NCI-H1930 (cell line): ENCODE measurements around the gene PAH.

ENCODE experiments used
- DNase-seq, 2 experiments: peaks; one replicate each; lab custom pipeline; 2025; lab: John Stamatoyannopoulos, UW

The PAH gene

DNA sequence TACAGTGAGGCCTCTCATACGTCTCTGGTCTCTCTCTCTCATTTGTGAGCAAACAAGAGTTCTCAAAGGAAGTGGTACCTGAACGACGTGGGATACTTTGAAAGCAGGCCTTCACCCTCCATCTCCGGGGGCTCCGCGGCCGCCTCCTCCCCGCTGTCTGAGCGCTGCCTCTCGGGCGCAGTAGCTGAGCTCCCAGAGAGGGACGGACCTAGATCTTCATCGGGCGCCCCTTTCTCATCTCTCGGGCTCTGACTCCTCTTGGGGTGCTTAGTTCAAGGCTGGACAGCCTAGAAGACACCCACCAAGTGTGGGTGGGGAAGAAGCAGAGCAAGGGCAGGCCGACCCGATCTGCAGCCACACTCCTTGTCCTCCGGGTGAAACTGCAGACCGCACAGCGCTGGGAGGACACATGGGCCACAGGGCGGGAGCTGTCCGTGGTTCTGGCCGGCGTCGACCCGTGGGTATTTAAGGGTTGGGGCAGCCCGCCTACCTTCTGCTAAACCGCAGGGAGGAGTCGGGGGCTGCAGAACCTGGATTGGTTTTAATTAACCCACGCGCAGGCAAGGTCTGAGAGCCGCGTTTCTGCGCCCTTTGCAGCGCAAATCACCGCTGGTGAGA lies 92.7 kb downstream of the PAH start:
- DNase-seq = no peak

DNA sequence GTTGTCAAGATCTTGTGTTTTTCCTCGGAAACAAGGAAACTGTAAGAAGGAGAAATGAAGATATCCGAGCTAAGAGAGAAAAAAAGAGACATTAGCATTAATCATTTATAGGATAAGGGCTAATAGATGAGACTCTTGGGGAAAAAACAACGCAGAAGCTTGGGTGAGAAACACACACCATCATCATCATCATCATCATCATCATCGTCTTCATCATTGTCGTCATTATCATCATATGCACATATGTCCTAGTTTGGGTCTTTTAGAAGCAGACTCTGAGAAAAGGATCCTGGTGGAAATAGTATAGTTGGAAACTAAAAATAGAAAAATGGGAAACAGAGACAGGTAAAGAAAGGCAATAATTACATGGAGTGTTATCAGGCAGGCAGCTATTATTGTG lies 95.9 kb downstream of the PAH start:
- DNase-seq = no peak

DNA sequence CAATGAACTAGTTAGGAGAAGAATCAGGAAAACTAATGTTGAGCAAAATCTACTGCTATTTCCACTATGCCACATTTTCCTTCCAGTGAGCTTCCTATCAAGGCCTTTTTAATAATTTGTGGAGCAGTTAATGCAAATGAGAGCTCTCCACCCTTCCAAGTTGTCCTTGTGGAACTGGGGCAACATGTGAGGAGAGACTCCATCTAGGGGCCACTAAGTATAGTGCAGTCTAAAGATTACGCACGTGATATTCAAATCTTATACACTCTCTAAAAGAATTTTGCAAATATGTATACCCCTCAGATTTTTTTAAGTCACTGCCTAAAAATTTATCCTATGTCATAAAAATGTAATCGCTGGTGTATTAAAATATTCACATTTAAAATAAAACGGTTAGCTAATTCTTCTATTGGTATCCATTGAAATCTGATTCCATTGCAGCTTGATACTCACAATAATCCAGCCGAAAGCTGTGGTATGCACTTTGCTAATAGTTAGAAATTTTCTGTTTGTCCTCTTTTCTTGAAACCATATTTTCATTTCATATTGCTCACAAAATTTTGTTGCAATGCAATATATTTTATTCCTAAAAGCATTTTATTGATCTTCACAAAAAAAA lies 100.1 kb downstream of the PAH start:
- DNase-seq = no peak

DNA sequence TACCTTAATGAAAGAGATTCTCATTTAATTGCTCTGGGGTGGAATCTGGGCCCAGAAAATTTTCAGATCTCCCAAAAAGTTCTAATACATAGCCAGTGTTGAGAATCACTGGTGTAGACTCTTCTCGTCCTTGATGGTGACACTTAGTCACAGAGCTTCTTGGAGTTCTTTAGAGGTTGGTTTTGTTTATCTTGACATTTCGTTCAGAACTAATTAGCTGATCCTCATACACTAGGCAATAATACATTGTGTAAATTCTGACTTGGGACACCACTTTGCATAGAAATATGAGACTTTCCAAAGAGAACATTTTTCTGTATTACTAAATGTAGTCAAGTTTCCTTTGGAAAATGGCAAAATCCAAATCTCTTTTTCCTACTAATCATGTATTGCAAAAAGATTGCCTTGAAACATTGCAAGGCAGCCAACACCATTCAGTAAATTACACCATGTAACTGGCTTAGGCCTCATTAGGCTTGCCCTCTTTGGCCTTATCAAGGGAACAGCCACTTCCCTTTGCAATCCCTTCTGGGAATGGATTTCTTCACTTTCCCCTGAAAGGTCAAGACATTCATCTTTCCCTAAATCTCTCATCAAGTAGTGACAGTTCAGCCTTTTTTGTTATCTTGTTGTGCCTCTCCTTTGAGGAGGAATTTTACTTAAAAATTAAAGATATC lies 102.2 kb downstream of the PAH start:
- DNase-seq = no peak

DNA sequence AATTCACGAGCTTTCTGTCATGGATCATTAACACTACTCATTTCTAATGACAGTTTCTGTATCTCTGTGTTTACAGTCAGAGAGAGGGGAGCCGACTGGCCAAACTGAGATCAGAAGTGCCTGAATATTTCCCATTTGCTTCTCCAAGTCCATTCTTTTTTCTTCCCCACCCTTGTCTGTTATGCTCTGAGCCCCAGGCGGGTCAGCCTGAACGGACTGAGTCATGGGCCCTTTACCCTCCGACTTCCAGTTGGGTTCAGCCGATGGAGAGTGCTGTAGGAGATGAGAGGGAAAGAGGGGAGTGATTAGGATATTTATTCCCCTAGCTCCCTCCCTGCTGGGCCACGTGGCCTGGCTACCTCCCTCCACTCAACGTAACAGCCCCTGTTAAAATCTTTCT lies 104.7 kb downstream of the PAH start:
- no peak for DNase-seq

DNA sequence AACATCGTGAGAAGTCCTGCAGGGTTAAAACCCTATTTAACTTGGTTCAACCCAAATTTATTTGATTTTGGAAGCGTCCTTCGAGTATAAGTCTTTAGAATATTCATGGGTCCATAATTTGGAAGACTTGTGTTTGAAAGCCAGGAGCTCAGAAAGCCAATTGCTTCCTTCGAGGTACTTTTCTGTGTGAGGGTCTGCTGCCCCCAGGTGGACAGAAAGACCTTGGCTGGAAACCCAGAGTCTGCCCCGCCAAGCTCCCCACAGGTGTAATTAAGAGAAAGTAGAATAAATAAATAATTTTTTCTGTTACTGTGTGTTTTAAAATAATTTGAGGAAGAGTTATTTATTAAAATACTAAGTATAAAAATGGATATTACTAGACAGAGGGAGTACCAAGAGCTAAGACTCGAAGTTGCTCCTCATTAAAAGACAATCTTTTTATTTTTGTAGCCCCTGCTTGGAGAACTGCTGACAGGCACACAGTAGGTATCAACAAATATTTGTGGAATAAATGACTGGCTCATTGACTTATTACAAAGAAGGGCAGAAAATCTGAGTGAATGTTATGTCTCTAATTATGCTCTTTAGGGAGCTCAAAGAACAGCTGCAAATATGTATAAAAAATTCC lies 105.8 kb downstream of the PAH start:
- DNase-seq = peak; percentile 26 to 50

DNA sequence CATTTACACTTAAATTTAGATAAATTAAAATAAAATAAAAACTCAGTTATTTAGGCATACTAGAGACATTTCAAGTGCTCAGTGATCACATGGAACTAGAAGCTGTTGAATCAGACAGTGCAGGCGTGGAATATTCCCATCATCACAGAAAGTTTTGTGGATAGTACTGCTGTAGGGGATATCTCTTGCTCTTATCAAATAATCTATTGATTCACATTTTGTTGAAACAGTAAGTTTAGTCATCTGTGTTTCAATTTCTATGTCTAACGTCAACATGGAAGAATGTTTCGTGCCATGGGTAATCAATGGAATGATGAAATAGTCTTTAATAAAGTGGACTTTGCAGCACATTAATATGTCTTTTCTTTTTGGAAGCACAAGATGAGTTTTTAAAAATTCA lies 108.6 kb downstream of the PAH start:
- DNase-seq = no peak

DNA sequence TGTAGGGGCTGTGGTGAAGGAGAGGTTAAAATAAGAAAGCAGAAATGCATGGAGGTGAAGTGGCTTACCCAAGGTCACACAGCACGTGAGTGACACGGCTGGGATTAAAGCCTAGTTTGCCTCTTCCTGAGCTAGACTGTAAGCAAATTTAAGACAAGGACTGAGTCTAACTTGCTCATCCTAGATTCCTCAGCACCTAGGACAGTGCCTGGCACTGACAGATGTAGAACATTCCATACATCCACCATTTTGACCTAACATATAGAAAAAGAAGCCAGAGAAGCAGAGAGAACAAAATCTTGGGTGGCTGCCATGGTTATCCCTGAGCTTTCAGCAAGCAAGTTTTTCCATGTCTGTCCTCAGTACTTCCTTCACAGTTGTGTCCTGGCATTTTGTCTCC lies 110.5 kb downstream of the PAH start:
- DNase-seq = no peak

DNA sequence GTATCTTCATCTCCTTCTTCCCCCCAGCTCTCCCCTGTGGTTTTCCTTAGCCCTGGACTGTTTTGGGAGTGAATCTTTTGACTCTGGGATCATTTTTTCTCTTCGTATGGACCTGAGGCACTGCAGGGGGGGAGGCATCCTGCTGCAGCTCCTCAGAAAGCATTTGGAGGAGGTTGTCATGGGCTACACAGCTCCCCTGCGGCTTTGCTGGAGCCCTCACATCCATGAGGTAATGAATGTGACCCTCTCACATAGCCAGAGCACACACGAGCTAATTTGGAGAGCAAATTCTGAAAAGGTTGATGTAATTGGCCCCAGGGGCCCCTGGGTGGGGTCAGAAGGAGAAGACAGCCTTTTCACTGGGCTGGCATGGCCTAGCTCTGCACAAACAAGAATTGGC lies 110.9 kb downstream of the PAH start:
- no peak for DNase-seq

DNA sequence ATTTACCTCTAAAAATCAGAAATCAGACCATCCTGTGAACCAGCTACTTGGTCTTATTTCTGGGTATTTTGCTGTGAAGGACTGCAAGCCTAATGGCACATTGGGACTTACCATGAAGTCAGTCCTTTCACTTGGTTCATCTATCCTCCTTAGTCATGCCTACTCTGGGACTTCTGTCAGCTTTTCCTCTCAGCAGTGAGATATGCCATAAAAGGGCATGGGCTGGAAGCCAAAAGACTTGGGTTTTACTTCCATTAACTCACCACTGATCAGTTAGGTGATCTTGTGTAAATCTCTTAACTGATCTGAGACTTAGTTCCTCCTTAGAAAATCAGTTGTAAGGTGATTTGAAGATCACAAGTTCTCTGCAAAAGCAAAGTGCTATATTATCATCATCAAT lies 116.5 kb downstream of the PAH start:
- DNase-seq = no peak

DNA sequence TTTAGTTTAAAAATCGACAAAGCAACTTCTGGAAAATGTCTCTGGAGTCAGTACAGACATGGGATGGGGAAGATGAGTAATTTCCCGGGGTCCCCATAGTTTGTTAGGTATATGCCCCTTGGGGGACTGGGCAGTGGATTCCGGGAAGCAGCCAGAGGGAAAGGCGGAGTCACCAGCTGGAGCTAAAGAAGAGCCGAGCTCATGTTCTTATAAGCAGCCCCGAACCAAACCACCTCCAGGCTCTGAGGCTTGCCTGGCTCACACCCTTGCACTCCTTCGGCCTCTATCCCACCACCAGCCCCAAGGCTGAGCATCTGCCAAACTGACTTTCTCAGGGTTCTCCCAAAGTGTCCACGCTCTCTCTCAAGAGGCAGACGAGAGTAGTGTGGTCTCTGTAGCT lies 117.8 kb downstream of the PAH start:
- no peak for DNase-seq

DNA sequence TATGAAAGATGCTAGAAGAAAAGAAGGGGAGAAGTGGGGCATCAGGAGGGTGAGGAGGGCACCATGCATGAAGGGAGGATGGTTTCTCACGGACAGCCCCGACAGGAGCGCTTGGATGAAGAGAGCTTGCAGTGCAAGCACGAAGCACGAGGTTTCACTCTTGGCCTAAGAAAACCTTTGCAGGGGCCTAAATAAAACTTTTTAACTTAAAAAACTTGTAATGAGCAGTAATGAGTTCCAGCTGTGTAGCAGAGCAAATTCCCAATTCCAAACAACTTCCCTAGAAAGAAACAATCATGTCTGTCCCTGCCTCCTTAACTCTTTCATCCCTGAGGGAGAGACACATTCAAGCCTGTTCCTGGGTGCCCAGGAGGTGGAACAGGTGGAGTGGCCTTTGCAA lies 119.5 kb downstream of the PAH start:
- no peak for DNase-seq

DNA sequence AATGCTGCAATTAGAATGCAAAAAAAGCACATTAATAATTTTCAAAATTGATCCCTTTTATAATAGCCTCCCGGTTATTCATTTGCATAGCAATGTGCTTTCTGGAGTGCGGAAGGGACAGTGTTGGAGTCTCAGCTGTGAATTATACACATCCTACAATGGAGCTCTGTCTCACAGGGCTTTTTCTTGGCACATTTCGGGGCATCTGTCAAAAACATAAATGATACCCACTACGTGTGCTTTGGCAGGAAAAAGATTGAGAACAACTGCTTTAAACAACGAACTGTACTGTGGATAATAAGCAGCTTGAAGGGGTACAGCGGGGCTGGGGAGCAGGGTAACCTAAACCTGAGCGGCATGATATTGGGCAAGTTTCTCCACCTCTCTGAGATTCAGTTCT lies 123.1 kb downstream of the PAH start:
- no peak for DNase-seq
